ENCODE data around the gene SEMA4C. TPM values are rescaled to one million over a fixed set of nuclear protein-coding genes. Genes with fewer than 3 reads are reported as not detected.
A peak's percentile ranks its signal among the peaks of the same experiment; 100 is the strongest.

The SEMA4C gene
- total and polyA plus RNA-seq, 9 of the 15 experiments (the other 6 are each of a cell fraction or from before 2014, with no cell fraction given), result 0.32 to 59.7 (median 23.9) TPM

GRCh38 chr2:96828874-96829273 lies 41.0 kb downstream of the SEMA4C start:
- ChIA-PET CTCF (ENCODE audit: low intra/inter-chr PET ratio) (no interaction called here), POLR2A (no interaction called here)
- 0 out of 2 replicates have a peak, but pooled peaks cover 10% of the 10 kb centered on the region for H4K20me1 ChIP-seq (replicated peaks; ENCODE audit: control insufficient read depth, insufficient read depth, low read length)
- 95% methylated on average over 13 of the region's 13 CpGs for WGBS (ENCODE audit: insufficient coverage, low coverage, missing lambda C conversion rate)
- H3K4me2 ChIP-seq (ENCODE audit: insufficient read depth, low read length), result no peak overlapping the region
- H3K36me3 ChIP-seq (ENCODE audit: control insufficient read depth, insufficient read depth, low read length), result peaks cover 90% of the 10 kb centered on the region
- H3K9me1 ChIP-seq (ENCODE audit: control insufficient read depth, insufficient read depth, low read length), result no peaks in the 10 kb centered on the region
- H3K4me1 ChIP-seq (replicated peaks in 1 of 2; ENCODE audit: control insufficient read depth in 2 of 2, insufficient read depth in 2 of 2, low read length in 2 of 2), result peaks cover 9 to 11% of the 10 kb centered on the region in 2 experiments; a peak in 4 of 5 replicates
- peak overlapping the region in 1 of 2 experiments; percentile 9; a peak in 1 of 4 replicates for H3K9ac ChIP-seq (ENCODE audit: insufficient read depth in 1 of 2, low read depth in 2 of 2, low read length in 2 of 2)
- H3K79me2 ChIP-seq (ENCODE audit: control insufficient read depth, insufficient read depth, low read length), result no peaks in the 10 kb centered on the region; the same call in 2 of the 3 replicates
- no peak overlapping the region for H2AFZ ChIP-seq (ENCODE audit: low read depth, low read length)
- no peaks in the 10 kb centered on the region for H3K27me3 ChIP-seq (ENCODE audit: control insufficient read depth in 2 of 2, insufficient read depth in 2 of 2, low read length in 2 of 2)
- H3K27ac ChIP-seq (ENCODE audit: extremely low read depth, low read depth, low read length), result no peak overlapping the region
- H3K9me3 ChIP-seq (replicated peaks; ENCODE audit: control insufficient read depth, insufficient read depth, low read depth, low read length), result no peaks in the 10 kb centered on the region
- BruUV-seq (replicated peaks), result no TSS peak
- ATAC-seq, result no peak
- no peak for DNase-seq (ENCODE audit: extremely low read depth in 1 of 4, low spot score in 3 of 4)
- H3K4me3 ChIP-seq, result no peak overlapping the region
- in situ Hi-C loops (cut with MboI) (no loop called here), intact Hi-C loops (cut with micrococcal nuclease) (no loop called here)
- FAIRE-seq, result no peak
- TF ChIP-seq GMEB1 (CRISPR knock-in tag; IDR thresholded peaks at IDR 0.05), result no peak
- TF ChIP-seq XRCC5 (IDR thresholded peaks at IDR 0.05; ENCODE audit: low read depth, low read length), result no peak
- no peak for TF ChIP-seq TAF7 (tag; IDR thresholded peaks at IDR 0.05)
- TF ChIP-seq ZNF75A (CRISPR knock-in tag; IDR thresholded peaks at IDR 0.05), result no peak
- no peak for TF ChIP-seq CHCHD3 (CRISPR knock-in tag; IDR thresholded peaks at IDR 0.05)
- TF ChIP-seq HMGN3 (IDR thresholded peaks at IDR 0.05; ENCODE audit: borderline replicate concordance, extremely low read depth, insufficient read length, low read depth, low read length), result no peak
- no peak for TF ChIP-seq MCM3 (IDR thresholded peaks at IDR 0.05)
- TF ChIP-seq HLTF (IDR thresholded peaks at IDR 0.05), result no peak
- no peak for TF ChIP-seq TOE1 (IDR thresholded peaks at IDR 0.05; ENCODE audit: borderline replicate concordance)
- TF ChIP-seq TOE1 (CRISPR knock-in tag; IDR thresholded peaks at IDR 0.05; ENCODE audit: borderline replicate concordance, low read depth), result no peak
- TF ChIP-seq ZKSCAN8 (CRISPR knock-in tag; IDR thresholded peaks at IDR 0.05), result no peak
- TF ChIP-seq CBX8 (IDR thresholded peaks at IDR 0.05; ENCODE audit: borderline replicate concordance, extremely low read depth, low read depth, low read length, poor library complexity, severe bottlenecking), result no peak
- TF ChIP-seq, protein P1, sequence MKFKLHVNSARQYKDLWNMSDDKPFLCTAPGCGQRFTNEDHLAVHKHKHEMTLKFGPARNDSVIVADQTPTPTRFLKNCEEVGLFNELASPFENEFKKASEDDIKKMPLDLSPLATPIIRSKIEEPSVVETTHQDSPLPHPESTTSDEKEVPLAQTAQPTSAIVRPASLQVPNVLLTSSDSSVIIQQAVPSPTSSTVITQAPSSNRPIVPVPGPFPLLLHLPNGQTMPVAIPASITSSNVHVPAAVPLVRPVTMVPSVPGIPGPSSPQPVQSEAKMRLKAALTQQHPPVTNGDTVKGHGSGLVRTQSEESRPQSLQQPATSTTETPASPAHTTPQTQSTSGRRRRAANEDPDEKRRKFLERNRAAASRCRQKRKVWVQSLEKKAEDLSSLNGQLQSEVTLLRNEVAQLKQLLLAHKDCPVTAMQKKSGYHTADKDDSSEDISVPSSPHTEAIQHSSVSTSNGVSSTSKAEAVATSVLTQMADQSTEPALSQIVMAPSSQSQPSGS (CRISPR knock-in tag; IDR thresholded peaks at IDR 0.05), result no peak
- TF ChIP-seq ZNF263 (CRISPR knock-in tag; IDR thresholded peaks at IDR 0.05; ENCODE audit: borderline replicate concordance), result no peak
- no peak for TF ChIP-seq ZNF12 (CRISPR knock-in tag; IDR thresholded peaks at IDR 0.05)
- TF ChIP-seq, protein P2, sequence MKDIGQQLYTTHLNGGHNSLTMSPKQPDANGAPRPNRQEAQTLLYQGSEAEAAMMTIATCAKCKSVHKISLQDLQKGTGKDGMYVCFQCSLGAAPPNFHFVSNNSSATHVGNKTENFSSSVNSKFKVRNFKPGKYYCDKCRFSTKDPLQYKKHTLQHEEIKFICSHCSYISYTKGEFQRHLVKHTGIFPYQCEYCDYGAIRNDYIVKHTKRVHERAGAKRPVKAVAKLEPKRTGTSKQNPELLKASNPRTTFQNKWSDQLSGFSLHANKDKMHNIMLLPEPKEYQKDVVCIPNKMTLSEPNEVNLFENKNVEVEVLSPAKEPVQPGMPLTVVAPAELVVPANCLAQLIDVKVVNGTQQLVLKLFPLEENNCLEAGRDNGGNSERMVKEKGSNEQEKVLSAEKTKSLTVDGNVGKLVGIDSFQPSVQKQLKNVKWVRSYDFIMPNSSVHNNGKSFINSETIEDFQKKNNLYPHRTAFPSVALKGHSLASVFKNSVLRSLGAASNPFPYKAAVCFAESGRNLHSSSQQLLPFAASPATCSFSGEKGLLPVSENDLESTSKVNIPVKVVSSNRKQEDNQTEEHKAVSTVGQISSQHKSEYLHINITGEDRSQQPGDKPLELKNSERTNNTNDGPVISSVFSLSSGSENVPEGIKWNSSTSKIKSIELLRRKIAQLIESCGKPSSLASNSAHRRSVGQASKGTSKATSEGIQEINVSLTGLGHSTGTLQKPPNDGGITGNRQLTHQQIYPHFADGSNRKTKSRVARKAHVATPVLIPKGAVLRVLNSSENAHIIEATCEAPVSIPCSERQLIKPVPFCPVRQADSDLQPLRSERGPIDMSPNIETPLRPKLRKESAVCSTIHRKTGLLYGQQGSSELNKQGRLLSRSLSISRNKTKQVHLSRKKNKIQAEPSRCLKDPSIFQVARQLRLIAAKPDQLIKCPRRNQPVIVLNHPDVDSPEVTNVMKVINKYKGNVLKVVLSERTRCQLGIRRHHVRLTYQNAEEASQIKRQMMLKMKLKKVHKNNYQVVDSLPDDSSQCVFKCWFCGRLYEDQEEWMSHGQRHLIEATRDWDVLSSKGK (CRISPR knock-in tag; IDR thresholded peaks at IDR 0.05), result no peak
